Suprapubic skin (tissue), 4 donors: ENCODE data around the gene TTC21A.

Experiments
- POLR2A ChIP-seq, 2 donors: fragments of 450-650 bp; IDR thresholded peaks; one replicate each; pipeline ENCODE4 v1.6.1; 2017; ENCODE audit warnings: antibody characterized with exemption in 2 of 2, mild to moderate bottlenecking in 2 of 2, moderate library complexity in 2 of 2
- POLR2AphosphoS5 ChIP-seq, 3 donors: sonication (generic); formaldehyde crosslinking; IDR thresholded peaks; one replicate each; pipeline ENCODE4 v1.6.1; 2017; ENCODE audit warnings: antibody characterized with exemption in 3 of 3
- TF ChIP-seq, protein P1 (sequence below), 2 donors: fragments of 200-600 bp in 1 of 2; fragments of 450-650 bp in 1 of 2; sonication (generic) in 1 of 2; IDR thresholded peaks; one replicate each; pipeline ENCODE4 v1.5.1; 2016 to 2019; ENCODE audit warnings: antibody characterized with exemption in 2 of 2, mild to moderate bottlenecking in 1 of 2, moderate library complexity in 1 of 2

DNA sequence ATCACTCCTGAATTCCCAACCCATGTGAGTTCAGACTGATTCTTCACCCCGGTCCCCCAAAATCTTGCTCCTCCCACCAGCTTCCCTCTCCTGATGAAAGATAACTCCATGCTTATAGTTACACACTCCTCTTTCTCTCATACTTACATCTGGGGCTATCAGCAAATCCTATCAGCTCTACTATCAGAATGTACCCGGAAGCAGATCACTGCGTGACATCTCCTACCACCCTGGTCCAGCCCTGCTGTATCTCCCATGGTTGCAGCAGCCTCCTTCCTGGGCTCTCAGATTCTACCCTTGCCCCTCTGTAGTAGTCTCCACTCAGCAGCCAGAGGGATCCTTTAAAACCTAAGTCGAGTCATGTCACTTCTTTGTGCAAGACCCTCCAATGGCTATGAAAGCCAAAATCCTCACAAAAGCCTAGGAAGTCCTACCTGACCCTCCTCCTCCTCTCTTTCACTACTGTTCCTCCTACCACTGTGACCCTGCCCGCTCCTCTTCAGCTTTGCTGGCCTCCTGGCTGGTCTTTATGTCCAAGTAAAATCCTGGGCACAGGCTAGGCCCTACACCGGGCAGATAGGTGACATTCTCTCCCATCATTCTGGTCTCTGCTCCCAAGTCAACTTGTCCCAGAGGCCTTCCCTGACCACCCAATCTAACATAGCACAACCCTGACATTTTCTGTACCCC, 68.7 kb downstream of the TTC21A start:
- TF ChIP-seq POLR2AphosphoS5 (IDR thresholded peaks at IDR 0.05) (no peak), POLR2A (IDR thresholded peaks at IDR 0.05) (no peak)
- TF ChIP-seq, protein P1, sequence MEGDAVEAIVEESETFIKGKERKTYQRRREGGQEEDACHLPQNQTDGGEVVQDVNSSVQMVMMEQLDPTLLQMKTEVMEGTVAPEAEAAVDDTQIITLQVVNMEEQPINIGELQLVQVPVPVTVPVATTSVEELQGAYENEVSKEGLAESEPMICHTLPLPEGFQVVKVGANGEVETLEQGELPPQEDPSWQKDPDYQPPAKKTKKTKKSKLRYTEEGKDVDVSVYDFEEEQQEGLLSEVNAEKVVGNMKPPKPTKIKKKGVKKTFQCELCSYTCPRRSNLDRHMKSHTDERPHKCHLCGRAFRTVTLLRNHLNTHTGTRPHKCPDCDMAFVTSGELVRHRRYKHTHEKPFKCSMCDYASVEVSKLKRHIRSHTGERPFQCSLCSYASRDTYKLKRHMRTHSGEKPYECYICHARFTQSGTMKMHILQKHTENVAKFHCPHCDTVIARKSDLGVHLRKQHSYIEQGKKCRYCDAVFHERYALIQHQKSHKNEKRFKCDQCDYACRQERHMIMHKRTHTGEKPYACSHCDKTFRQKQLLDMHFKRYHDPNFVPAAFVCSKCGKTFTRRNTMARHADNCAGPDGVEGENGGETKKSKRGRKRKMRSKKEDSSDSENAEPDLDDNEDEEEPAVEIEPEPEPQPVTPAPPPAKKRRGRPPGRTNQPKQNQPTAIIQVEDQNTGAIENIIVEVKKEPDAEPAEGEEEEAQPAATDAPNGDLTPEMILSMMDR (IDR thresholded peaks at IDR 0.05): no peak
